HG03039 (cell line): ENCODE data around the gene FUS.

ENCODE experiments used
- ATAC-seq: cut with Tn5 transposase; IDR thresholded peaks from one replicate; pipeline ENCODE4 v1.9.1; 2021; ENCODE audit warnings: mild to moderate bottlenecking, moderate library complexity; ENCODE audit not compliant: unreplicated experiment

Gene FUS

GRCh38 chr16:31225193-31225592 lies 45.3 kb downstream of the FUS start:
- ATAC-seq: no peak

GRCh38 chr16:31228206-31228605 lies 48.3 kb downstream of the FUS start:
- no peak for ATAC-seq

GRCh38 chr16:31229501-31229900 lies 49.6 kb downstream of the FUS start:
- no peak for ATAC-seq

GRCh38 chr16:31238041-31238440 lies 58.1 kb downstream of the FUS start:
- no peak for ATAC-seq
